Left lung (tissue), 10 donors: ENCODE results near the gene ADAMTSL1. TPM values are rescaled to one million over a fixed set of nuclear protein-coding genes. Genes with fewer than 3 reads are reported as not detected.

ENCODE experiments used
- ATAC-seq: fragments of 200-7000 bp; cut with Tn5 transposase; one replicate; pipeline ENCODE4 v1.9.1; 2020; ENCODE audit warnings: moderate library complexity
- DNase-seq, 4 donors: peaks; one replicate each; pipeline ENCODE4 v3.0.0-alpha.2; 2013 to 2020
- H3K27ac ChIP-seq, 2 donors: fragments of 200-600 bp; sonication (generic) in 1 of 2; one replicate each; pipeline versions ENCODE4 v1.5.0 to v1.8.0; 2020 to 2021
- H3K27me3 ChIP-seq, 2 donors: fragments of 200-600 bp; sonication (generic) in 1 of 2; one replicate each; pipeline versions ENCODE4 v1.5.0 to v1.8.0; 2020 to 2021
- H3K36me3 ChIP-seq, 2 donors: fragments of 200-600 bp; sonication (generic) in 1 of 2; one replicate each; pipeline versions ENCODE4 v1.5.0 to v1.8.0; 2020 to 2021
- H3K4me1 ChIP-seq, 2 donors: fragments of 200-600 bp; one replicate each; pipeline ENCODE4 v1.8.0; 2021
- H3K4me3 ChIP-seq, 2 donors: fragments of 200-600 bp; sonication (generic) in 1 of 2; one replicate each; pipeline versions ENCODE4 v1.5.0 to v1.8.0; 2020 to 2021; ENCODE audit warnings: mild to moderate bottlenecking in 1 of 2
- H3K9me3 ChIP-seq, 2 donors: fragments of 200-600 bp; sonication (generic) in 1 of 2; one replicate each; pipeline versions ENCODE4 v1.5.0 to v1.8.0; 2020 to 2021
- intact Hi-C, 2 donors: fragments of 100-400 bp; cut with DNase I; formaldehyde crosslinking; loops; one replicate each; pipeline versions ENCODE4 v1.11.2 to v1.14.2; 2022
- polyA plus RNA-seq, 6 donors: library from polyadenylated mRNA; unstranded; fragments of 120-200 nt; gene quantifications; one replicate each; pipeline ENCODE4 v1.2.1, GENCODE V29; 2013; ENCODE audit not compliant: insufficient read length in 6 of 6
- total RNA-seq, 2 donors: library from RNA; stranded (reverse); fragmentation: NEBNext Ultra II Directional; extraction: Animal tissue kit (Norgen Biotek cat#: 25700); gene quantifications; one replicate each; pipeline ENCODE4 v1.2.1, GENCODE V29; 2021
- TF ChIP-seq, protein P1 (sequence below), 2 donors: fragments of 200-600 bp; sonication (generic) in 1 of 2; IDR thresholded peaks; one replicate each; pipeline versions ENCODE4 v1.5.0 to v1.8.0; 2021; ENCODE audit warnings: antibody characterized with exemption in 2 of 2
- donor health status: DM: no; HTN: yes; CAD: no.
- donor health status: DM: no; HTN: no; CAD: no.

Gene ADAMTSL1
- total and polyA plus RNA-seq, 8 donors = 3.0 to 28.1 (median 17.9) TPM

DNA sequence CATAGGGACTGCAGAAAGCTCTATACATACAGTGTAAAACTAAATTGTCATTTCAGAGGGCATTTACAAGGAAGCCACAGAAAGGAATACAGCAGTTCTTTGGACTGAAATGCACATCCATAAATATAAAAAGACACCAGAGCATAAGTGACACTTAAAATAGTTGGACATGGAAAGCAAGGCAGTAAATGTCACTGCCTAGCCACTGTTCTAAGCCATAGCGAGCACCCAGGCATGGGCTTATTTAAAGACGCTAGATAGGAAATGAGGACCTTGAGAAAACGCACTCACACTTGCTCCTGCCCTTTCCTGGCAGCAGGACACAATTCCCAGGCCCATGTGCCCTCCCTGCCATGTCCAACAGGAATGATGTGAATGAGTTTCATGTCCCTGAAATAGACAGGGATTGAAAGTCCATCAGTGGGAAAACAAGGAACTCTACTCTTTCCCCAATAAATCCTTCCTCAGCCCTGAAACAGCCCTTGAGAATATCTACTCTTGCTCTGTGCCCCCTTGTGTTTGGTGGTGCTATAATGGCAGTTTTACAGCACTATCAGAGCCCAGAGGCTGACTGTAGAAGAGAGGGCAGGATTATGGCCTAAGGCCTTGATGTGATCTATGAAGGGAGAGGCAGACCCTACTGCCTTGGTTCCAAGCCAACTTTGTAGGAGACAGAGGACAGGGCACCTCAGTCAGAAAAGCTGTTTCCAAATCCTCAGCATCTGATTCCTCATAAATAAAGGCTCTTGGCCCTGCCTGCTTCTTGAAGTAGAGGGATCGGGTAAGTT, 376.1 kb downstream of the ADAMTSL1 start:
- Histone ChIP-seq H3K4me3 (no peak overlapping the region), H3K36me3 (no peaks in the 10 kb centered on the region), H3K9me3 (no peaks in the 10 kb centered on the region), H3K4me1 (no peaks in the 10 kb centered on the region), H3K27me3 (no peaks in the 10 kb centered on the region), H3K27ac (peak overlapping the region in 1 of 2 donors; percentile 42)
- DNase-seq (no peak), ATAC-seq (no peak)
- intact Hi-C loops = no loop called here
- TF ChIP-seq, protein P1, sequence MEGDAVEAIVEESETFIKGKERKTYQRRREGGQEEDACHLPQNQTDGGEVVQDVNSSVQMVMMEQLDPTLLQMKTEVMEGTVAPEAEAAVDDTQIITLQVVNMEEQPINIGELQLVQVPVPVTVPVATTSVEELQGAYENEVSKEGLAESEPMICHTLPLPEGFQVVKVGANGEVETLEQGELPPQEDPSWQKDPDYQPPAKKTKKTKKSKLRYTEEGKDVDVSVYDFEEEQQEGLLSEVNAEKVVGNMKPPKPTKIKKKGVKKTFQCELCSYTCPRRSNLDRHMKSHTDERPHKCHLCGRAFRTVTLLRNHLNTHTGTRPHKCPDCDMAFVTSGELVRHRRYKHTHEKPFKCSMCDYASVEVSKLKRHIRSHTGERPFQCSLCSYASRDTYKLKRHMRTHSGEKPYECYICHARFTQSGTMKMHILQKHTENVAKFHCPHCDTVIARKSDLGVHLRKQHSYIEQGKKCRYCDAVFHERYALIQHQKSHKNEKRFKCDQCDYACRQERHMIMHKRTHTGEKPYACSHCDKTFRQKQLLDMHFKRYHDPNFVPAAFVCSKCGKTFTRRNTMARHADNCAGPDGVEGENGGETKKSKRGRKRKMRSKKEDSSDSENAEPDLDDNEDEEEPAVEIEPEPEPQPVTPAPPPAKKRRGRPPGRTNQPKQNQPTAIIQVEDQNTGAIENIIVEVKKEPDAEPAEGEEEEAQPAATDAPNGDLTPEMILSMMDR (IDR thresholded peaks at IDR 0.05) = no peak

DNA sequence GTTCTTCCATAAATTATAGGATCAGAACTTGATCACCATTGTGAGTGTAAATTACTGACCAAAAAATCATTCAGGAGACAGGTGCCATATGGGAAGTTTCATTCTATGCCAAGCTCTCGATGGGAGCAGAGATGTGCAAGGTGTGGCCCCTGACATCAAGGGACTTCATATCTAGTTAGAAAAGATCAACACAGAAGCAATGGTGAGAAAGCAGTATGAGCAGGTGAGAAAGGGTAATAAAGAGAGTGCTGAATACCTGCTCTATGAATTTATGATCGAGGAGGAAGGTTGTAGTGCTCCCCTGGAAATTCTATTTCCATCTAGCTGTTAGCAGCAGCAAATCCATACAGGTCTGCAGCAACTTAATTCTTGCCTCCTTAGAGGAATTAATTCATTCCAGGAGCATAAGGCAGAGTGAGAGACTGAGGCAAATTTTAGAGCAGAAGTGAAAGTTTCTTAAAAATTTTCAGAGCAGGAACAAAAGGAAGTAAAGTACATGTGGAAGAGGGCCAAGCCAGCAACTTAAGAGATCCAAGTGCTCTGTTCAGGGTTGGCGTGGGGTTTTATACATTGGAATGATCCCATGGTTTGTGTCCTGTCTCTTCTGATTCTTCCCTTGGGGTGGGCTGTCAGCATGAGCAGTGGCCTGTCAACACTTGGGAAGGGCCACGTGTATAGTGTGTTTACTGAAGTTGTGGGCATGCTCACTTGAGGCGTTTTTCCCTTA, 377.3 kb downstream of the ADAMTSL1 start:
- no peak for ATAC-seq
- Histone ChIP-seq H3K4me1 (no peaks in the 10 kb centered on the region), H3K9me3 (no peaks in the 10 kb centered on the region), H3K27me3 (no peaks in the 10 kb centered on the region), H3K4me3 (no peak overlapping the region), H3K36me3 (no peaks in the 10 kb centered on the region), H3K27ac (no peak overlapping the region)
- intact Hi-C loops = no loop called here
- TF ChIP-seq, protein P1 (IDR thresholded peaks at IDR 0.05) = no peak
- no peak for DNase-seq

DNA sequence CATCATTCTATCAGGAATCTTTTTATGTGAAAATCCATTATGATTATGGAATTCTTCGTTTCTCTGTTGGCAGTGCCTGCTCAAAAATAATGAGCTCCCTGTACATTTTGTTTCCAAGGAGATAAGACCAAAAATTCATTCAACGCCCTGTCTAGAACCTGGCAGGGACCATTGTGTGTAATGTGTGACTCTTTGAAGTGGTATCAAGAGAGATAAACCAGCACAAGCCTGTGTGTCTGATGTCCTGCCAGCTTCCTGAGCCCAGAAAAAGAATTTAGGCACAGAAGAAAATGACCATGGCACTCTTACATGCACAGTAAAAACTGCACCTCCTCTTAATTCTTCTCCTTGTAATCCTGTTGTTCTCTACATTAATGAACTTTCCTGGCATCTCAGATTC, 381.7 kb downstream of the ADAMTSL1 start:
- TF ChIP-seq, protein P1 (IDR thresholded peaks at IDR 0.05) = no peak
- no peak for DNase-seq
- no peak overlapping the region for H3K27ac ChIP-seq
- no peaks in the 10 kb centered on the region for H3K36me3 ChIP-seq
- no peaks in the 10 kb centered on the region for H3K27me3 ChIP-seq
- no peak for ATAC-seq
- H3K4me3 ChIP-seq = no peak overlapping the region
- H3K9me3 ChIP-seq = no peaks in the 10 kb centered on the region
- no peaks in the 10 kb centered on the region for H3K4me1 ChIP-seq
- intact Hi-C loops = no loop called here

DNA sequence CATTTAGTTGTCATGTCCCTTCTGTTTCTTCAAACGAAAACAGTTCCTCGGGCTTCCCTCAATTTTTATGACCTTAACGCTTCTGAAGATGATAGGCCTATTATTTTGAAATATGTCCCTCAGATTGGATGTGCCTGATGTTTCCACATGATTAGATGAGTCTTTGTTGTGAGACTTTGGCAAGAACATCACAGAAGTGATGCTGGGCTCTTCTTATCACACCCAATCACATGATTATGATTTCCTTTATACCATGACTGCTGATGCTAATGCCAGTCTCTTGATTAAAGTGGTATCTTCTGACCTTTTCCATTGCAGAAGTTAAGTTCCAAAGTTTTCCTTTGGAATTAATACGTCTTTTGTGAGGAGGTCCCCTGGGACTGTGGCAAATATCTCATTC, 383.4 kb downstream of the ADAMTSL1 start:
- ATAC-seq = no peak
- TF ChIP-seq, protein P1 (IDR thresholded peaks at IDR 0.05) = no peak

DNA sequence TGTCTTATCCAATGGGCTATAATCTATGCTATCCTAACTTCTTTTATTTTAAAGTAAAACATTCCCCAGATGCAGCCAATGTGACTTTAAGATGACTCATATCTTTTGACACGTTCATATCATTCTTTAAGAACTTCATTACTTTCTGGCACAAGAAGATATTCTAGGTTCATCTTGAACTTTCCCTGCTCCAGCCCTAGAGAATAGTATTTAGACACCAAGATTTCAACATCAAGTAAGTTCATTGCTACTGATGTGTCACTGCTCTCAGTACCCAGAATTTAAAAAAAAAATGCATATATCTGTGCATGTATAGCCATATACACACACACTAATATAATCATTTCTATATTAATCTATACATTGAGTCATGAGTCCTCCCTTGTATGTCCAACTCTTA, 383.8 kb downstream of the ADAMTSL1 start:
- H3K4me1 ChIP-seq = no peaks in the 10 kb centered on the region
- TF ChIP-seq, protein P1 (IDR thresholded peaks at IDR 0.05) = no peak
- no peak overlapping the region for H3K27ac ChIP-seq
- ATAC-seq (no peak), DNase-seq (no peak)
- no peaks in the 10 kb centered on the region for H3K36me3 ChIP-seq
- no peak overlapping the region for H3K4me3 ChIP-seq
- H3K27me3 ChIP-seq = no peaks in the 10 kb centered on the region
- intact Hi-C loops = no loop called here
- H3K9me3 ChIP-seq = no peaks in the 10 kb centered on the region

More for the DNA sequence above, 383.4 kb downstream of the ADAMTSL1 start:
- no peaks in the 10 kb centered on the region for H3K4me1 ChIP-seq
- intact Hi-C loops = no loop called here
- no peaks in the 10 kb centered on the region for H3K9me3 ChIP-seq
- H3K36me3 ChIP-seq = no peaks in the 10 kb centered on the region
- H3K27ac ChIP-seq = no peak overlapping the region
- no peaks in the 10 kb centered on the region for H3K27me3 ChIP-seq
- no peak for DNase-seq
- H3K4me3 ChIP-seq = no peak overlapping the region
